Smooth muscle cell (in vitro differentiated cells): ENCODE measurements around the gene KLF11. TPM values are rescaled to one million over a fixed set of nuclear protein-coding genes. Genes with fewer than 3 reads are reported as not detected.

Experiments
- DNase-seq: peaks from one replicate; lab custom pipeline; 2025; ENCODE audit not compliant: unreplicated experiment; lab: John Stamatoyannopoulos, UW
- H2AFZ ChIP-seq: fragments of 200-600 bp; sonication (generic); 2 replicates; pipeline ENCODE4 v1.6.0; 2016; ENCODE audit warnings: antibody characterized with exemption, low read depth, mild to moderate bottlenecking
- H3F3A ChIP-seq: fragments of 200-600 bp; sonication (generic); 2 replicates; pipeline ENCODE4 v1.6.0; 2017; ENCODE audit warnings: antibody characterized with exemption, low read depth
- H3K27ac ChIP-seq: fragments of 200-600 bp; sonication (generic); 2 replicates; pipeline ENCODE4 v1.5.1; 2016; ENCODE audit warnings: low read depth, mild to moderate bottlenecking
- H3K27me3 ChIP-seq: fragments of 200-600 bp; sonication (generic); 2 replicates; pipeline ENCODE4 v1.6.1; 2016; ENCODE audit warnings: low read depth, mild to moderate bottlenecking
- H3K36me3 ChIP-seq: fragments of 200-600 bp; sonication (generic); 2 replicates; pipeline ENCODE4 v1.5.1; 2016; ENCODE audit warnings: low read depth
- H3K4me1 ChIP-seq: fragments of 200-600 bp; sonication (generic); 2 replicates; pipeline ENCODE4 v1.5.1; 2016; ENCODE audit warnings: low read depth
- H3K4me2 ChIP-seq: fragments of 200-600 bp; sonication (generic); 2 replicates; pipeline ENCODE4 v1.6.0; 2016; ENCODE audit warnings: mild to moderate bottlenecking
- H3K4me3 ChIP-seq: fragments of 200-600 bp; sonication (generic); 2 replicates; pipeline ENCODE4 v1.5.1; 2016; ENCODE audit warnings: mild to moderate bottlenecking
- H3K79me2 ChIP-seq: fragments of 200-600 bp; sonication (generic); 2 replicates; pipeline ENCODE4 v1.6.0; 2016; ENCODE audit warnings: low read depth, mild to moderate bottlenecking
- H3K9ac ChIP-seq: fragments of 200-600 bp; sonication (generic); 2 replicates; pipeline ENCODE4 v1.6.0; 2016; ENCODE audit warnings: low read depth
- H3K9me3 ChIP-seq: fragments of 200-600 bp; sonication (generic); replicated peaks from 2 replicates; pipeline ENCODE4 v1.5.1; 2016; ENCODE audit warnings: low read depth
- H4K20me1 ChIP-seq: fragments of 200-600 bp; sonication (generic); 2 replicates; pipeline ENCODE4 v1.6.0; 2016; ENCODE audit warnings: low read depth
- CTCF ChIP-seq: fragments of 200-600 bp; sonication (generic); IDR thresholded peaks from 2 replicates; pipeline ENCODE4 v1.5.1; 2017; ENCODE audit warnings: borderline replicate concordance, mild to moderate bottlenecking, antibody characterized with exemption; ENCODE audit not compliant: insufficient read depth, poor library complexity, severe bottlenecking
- WGBS: methylation state at CpG from one replicate; pipeline ENCODE4 v1.1.7; 2016; ENCODE audit warnings: low lambda C conversion rate; 5-methylcytosine and 5-hydroxymethylcytosine counted together
- polyA plus RNA-seq: library from polyadenylated mRNA; unstranded; fragments of >200 nt; fragmentation: Nextera tagmentation; extraction: Ambion mirVana; gene quantifications from 2 replicates; pipeline ENCODE4 v1.2.1, GENCODE V29; 2016
- total RNA-seq: library from RNA; depleted of rRNA; stranded (reverse); fragments of >200 nt; gene quantifications from 2 replicates; pipeline ENCODE4 v1.2.3, GENCODE V29; 2014

KLF11 gene
- total and polyA plus RNA-seq, 2 experiments from 2014 or later = 9.9 to 12.7 TPM

DNA sequence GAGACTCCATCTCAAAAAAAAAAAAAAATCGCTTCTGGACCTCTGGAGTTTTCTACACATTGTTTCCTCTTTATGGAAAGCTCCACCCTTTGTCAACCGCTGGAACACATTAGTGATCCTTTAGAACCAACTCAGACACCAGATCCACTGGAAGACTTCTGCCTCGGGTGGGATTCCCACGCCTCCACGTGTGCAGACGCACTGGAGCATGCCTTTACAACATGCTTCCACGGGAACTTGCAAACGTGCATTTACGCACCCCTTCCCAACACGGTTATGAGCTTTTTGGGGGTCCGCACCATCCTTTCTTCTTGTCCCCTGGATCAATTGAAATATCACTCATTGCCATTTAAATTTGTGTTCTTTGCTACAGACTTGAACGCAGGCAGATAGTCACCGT lies 31.8 kb downstream of the KLF11 start:
- H3K4me3 ChIP-seq = no peak overlapping the region
- peaks cover 4% of the 10 kb centered on the region for H3F3A ChIP-seq
- no peaks in the 10 kb centered on the region for H4K20me1 ChIP-seq
- TF ChIP-seq CTCF = no peak
- H3K9me3 ChIP-seq = no peaks in the 10 kb centered on the region
- peaks cover 35% of the 10 kb centered on the region for H3K27me3 ChIP-seq
- no peak overlapping the region for H2AFZ ChIP-seq
- 91% methylated on average over 13 of the region's 13 CpGs for WGBS
- no peak overlapping the region for H3K4me2 ChIP-seq
- no peaks in the 10 kb centered on the region for H3K36me3 ChIP-seq
- H3K27ac ChIP-seq = no peak overlapping the region
- no peaks in the 10 kb centered on the region for H3K79me2 ChIP-seq
- H3K4me1 ChIP-seq = no peaks in the 10 kb centered on the region
- no peak overlapping the region for H3K9ac ChIP-seq
- DNase-seq = no peak

GRCh38 chr2:10075571-10076209 lies 32.3 kb downstream of the KLF11 start:
- no peaks in the 10 kb centered on the region for H3K79me2 ChIP-seq
- no peak overlapping the region for H3K4me3 ChIP-seq
- H4K20me1 ChIP-seq = no peaks in the 10 kb centered on the region
- no peak overlapping the region for H2AFZ ChIP-seq
- H3F3A ChIP-seq = peaks cover 4% of the 10 kb centered on the region
- H3K9me3 ChIP-seq = no peaks in the 10 kb centered on the region
- H3K36me3 ChIP-seq = no peaks in the 10 kb centered on the region
- no peak for DNase-seq
- no peaks in the 10 kb centered on the region for H3K4me1 ChIP-seq
- H3K27ac ChIP-seq = no peak overlapping the region
- TF ChIP-seq CTCF = no peak
- peaks cover 39% of the 10 kb centered on the region for H3K27me3 ChIP-seq
- WGBS = 87% methylated on average over 9 of the region's 9 CpGs
- no peak overlapping the region for H3K4me2 ChIP-seq
- H3K9ac ChIP-seq = no peak overlapping the region

DNA sequence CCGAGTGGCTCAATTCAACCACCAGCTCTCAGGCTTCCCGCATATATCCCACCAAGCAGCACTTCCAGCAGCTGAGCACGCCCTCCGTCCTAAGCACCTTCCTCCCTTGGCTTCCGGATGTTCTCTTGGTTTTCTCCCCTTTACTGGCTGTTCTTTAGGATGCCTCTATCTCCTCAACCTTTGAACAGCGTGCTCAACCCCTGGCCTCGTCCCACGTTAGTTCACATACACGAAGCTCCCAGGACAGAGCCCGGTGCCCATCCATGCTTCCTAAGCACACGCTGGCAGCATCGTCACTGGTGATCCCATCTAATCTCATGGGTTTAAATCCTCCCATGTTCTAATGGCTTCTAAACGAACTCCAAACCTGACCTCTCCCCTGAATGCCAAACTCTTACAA lies 33.2 kb downstream of the KLF11 start:
- Histone ChIP-seq H3K4me1 (no peaks in the 10 kb centered on the region), H3K4me2 (no peak overlapping the region), H3K27ac (no peak overlapping the region), H4K20me1 (no peaks in the 10 kb centered on the region), H3K4me3 (no peak overlapping the region), H3K79me2 (no peaks in the 10 kb centered on the region), H3K36me3 (no peaks in the 10 kb centered on the region), H3K9me3 (no peaks in the 10 kb centered on the region), H2AFZ (no peak overlapping the region), H3K27me3 (peaks cover 46% of the 10 kb centered on the region), H3F3A (peaks cover 4% of the 10 kb centered on the region), H3K9ac (no peak overlapping the region)
- no peak for DNase-seq
- TF ChIP-seq CTCF = no peak
- 84% methylated on average over 13 of the region's 13 CpGs for WGBS

DNA sequence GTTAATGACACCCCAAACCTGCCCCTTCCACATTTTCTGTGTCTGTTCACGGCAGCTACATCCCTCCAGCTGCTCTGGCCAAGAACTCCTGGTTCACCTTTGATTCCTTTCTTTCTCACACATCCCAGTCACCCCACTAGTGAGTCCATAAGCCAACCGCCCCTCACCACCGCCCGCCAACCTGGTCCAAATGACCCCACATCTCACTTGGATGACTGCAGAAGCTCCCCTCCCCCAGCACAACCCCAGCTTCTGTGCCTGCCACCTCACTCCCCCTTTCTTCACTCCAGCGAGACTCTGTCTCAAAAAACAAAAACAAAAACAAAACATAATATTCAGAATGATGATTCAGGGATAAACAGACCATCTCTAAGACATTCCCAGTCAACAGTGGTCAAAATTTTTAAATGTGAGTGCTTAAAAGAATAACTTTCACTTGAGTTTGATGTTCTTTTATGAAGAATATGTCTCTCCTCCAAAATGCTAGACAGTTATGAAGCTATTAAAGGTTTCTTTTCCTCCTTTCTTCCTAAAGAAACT lies 33.7 kb downstream of the KLF11 start:
- 93% methylated on average over 5 of the region's 5 CpGs for WGBS
- peaks cover 46% of the 10 kb centered on the region for H3K27me3 ChIP-seq

More for the DNA sequence above, 33.7 kb downstream of the KLF11 start:
- no peak for TF ChIP-seq CTCF
- H3K9me3 ChIP-seq = no peaks in the 10 kb centered on the region
- H3K9ac ChIP-seq = no peak overlapping the region
- H3K4me1 ChIP-seq = no peaks in the 10 kb centered on the region
- no peaks in the 10 kb centered on the region for H3K36me3 ChIP-seq
- no peak overlapping the region for H3K4me3 ChIP-seq
- no peak for DNase-seq
- no peaks in the 10 kb centered on the region for H3K79me2 ChIP-seq
- H4K20me1 ChIP-seq = no peaks in the 10 kb centered on the region
- no peak overlapping the region for H3K4me2 ChIP-seq
- H2AFZ ChIP-seq = no peak overlapping the region
- H3F3A ChIP-seq = peaks cover 4% of the 10 kb centered on the region
- H3K27ac ChIP-seq = no peak overlapping the region
